Neutrophil (primary cell): ENCODE data around the gene TRABD2A.

Experiments
- H3K27ac ChIP-seq: fragments of 200-600 bp; sonication (generic); 2 replicates; pipeline ENCODE4 v1.5.1; 2016; ENCODE audit warnings: mild to moderate bottlenecking, moderate library complexity
- H3K27me3 ChIP-seq: fragments of 200-600 bp; sonication (generic); 2 replicates; pipeline ENCODE4 v1.6.0; 2016; ENCODE audit warnings: mild to moderate bottlenecking
- H3K36me3 ChIP-seq: fragments of 200-600 bp; sonication (generic); 2 replicates; pipeline ENCODE4 v1.5.1; 2017
- H3K4me1 ChIP-seq, 2 experiments: fragments of 200-600 bp in 1 of 2; sonication (generic) in 1 of 2; 1 replicate in 1 of 2; 2 replicates in 1 of 2; pipeline versions ENCODE4 v1.5.1 to v1.6.1; 2013 to 2016; ENCODE audit warnings: low read depth in 1 of 2, low read length in 1 of 2, mild to moderate bottlenecking in 1 of 2, moderate library complexity in 1 of 2; ENCODE audit not compliant: control insufficient read depth in 1 of 2, insufficient read depth in 1 of 2
- H3K4me3 ChIP-seq, 2 experiments: fragments of 200-600 bp in 1 of 2; sonication (generic) in 1 of 2; 1 replicate in 1 of 2; 2 replicates in 1 of 2; pipeline ENCODE4 v1.5.1; 2013 to 2016; ENCODE audit warnings: low read depth in 1 of 2, low read length in 1 of 2, mild to moderate bottlenecking in 1 of 2, moderate library complexity in 1 of 2
- H3K9me3 ChIP-seq: fragments of 200-600 bp; sonication (generic); 2 replicates; pipeline ENCODE4 v1.5.1; 2016
- TF ChIP-seq, protein P1 (sequence below): fragments of 200-600 bp; sonication (generic); IDR thresholded peaks from 2 replicates; pipeline ENCODE4 v1.5.1; 2016; ENCODE audit warnings: antibody characterized with exemption

The TRABD2A gene, protein sequence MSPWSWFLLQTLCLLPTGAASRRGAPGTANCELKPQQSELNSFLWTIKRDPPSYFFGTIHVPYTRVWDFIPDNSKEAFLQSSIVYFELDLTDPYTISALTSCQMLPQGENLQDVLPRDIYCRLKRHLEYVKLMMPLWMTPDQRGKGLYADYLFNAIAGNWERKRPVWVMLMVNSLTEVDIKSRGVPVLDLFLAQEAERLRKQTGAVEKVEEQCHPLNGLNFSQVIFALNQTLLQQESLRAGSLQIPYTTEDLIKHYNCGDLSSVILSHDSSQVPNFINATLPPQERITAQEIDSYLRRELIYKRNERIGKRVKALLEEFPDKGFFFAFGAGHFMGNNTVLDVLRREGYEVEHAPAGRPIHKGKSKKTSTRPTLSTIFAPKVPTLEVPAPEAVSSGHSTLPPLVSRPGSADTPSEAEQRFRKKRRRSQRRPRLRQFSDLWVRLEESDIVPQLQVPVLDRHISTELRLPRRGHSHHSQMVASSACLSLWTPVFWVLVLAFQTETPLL

DNA sequence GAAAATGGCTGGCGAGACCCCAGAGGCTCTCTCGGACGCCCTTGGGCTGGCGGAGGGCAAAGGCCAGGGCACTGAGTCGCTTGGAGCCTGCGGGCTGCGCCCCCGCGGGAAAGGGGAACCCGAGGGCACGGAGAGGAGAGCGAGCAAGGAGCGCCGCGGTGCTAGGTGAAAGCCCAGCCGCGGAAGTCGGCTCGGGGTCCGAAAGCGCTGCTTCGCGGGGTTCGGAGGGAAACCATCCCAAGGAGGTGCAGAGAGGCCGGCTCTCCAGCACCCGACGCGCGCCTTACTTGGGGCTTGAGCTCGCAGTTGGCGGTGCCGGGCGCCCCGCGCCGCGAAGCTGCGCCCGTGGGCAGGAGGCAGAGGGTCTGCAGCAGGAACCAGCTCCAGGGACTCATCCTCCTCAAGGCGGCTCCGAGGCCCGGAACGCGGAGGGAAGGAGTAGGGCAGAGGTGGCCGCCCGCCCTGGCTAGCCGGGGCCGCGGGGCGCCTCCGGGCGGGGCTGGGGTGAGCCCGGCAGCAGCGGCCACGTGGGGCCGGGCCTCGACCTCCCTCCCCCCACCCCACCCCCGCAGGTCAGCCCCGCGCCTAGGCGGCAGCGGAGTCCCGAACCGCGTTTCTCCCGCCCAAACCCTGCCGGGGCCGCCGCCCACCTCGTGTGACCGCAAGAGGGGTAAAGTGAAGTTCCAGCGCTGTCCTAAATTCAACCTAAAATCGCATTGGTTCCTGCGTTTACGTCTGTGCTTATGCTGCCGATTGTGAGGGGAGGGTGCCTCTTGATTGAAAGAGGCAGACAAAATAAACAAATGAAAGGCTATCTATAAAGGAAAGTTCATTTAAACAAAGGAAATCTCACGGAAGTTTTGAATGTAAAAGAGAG, at the start of gene TRABD2A:
TSS of gene TRABD2A (minus strand) at position 440 of the 877 bp plus-strand sequence. CDS start at position 395, 45 bp downstream.
- H3K27ac ChIP-seq, result no peak within 1 kb of the TSS
- TF ChIP-seq, protein P1, sequence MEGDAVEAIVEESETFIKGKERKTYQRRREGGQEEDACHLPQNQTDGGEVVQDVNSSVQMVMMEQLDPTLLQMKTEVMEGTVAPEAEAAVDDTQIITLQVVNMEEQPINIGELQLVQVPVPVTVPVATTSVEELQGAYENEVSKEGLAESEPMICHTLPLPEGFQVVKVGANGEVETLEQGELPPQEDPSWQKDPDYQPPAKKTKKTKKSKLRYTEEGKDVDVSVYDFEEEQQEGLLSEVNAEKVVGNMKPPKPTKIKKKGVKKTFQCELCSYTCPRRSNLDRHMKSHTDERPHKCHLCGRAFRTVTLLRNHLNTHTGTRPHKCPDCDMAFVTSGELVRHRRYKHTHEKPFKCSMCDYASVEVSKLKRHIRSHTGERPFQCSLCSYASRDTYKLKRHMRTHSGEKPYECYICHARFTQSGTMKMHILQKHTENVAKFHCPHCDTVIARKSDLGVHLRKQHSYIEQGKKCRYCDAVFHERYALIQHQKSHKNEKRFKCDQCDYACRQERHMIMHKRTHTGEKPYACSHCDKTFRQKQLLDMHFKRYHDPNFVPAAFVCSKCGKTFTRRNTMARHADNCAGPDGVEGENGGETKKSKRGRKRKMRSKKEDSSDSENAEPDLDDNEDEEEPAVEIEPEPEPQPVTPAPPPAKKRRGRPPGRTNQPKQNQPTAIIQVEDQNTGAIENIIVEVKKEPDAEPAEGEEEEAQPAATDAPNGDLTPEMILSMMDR, result no peak
- H3K27me3 ChIP-seq, result peaks cover 88% of the 10 kb centered on the region
- peak within 1 kb of the TSS; percentile 54 to 65 for H3K4me3 ChIP-seq
- H3K9me3 ChIP-seq, result no peaks in the 10 kb centered on the region
- H3K4me1 ChIP-seq, result peaks cover 26 to 30% of the 10 kb centered on the region in 2 experiments
- H3K36me3 ChIP-seq, result no peaks in the 10 kb centered on the region

DNA sequence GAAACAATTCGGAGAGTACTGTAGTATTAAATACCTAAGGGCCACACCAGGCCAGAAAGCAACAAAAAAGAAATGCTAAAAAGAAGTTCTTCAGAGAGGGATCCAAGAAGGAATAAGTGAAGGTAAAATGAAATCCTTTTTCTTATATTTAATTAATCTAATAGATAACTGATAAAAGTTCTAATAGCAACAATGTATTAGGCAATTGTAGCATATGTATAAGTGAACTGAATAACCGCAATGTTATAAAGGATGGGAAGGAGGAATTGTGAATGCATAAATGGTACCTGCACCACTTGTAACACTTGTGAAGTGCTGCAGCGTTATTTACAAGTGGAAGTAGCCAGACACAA, 46.4 kb upstream of the TRABD2A start:
- no peaks in the 10 kb centered on the region for H3K9me3 ChIP-seq
- H3K36me3 ChIP-seq, result no peaks in the 10 kb centered on the region
- peak overlapping the region; percentile 48 to 69 for H3K4me3 ChIP-seq
- TF ChIP-seq, protein P1, result no peak
- peaks cover 19 to 26% of the 10 kb centered on the region in 2 experiments for H3K4me1 ChIP-seq
- H3K27me3 ChIP-seq, result no peaks in the 10 kb centered on the region
- H3K27ac ChIP-seq, result peak overlapping the region; percentile 13

DNA sequence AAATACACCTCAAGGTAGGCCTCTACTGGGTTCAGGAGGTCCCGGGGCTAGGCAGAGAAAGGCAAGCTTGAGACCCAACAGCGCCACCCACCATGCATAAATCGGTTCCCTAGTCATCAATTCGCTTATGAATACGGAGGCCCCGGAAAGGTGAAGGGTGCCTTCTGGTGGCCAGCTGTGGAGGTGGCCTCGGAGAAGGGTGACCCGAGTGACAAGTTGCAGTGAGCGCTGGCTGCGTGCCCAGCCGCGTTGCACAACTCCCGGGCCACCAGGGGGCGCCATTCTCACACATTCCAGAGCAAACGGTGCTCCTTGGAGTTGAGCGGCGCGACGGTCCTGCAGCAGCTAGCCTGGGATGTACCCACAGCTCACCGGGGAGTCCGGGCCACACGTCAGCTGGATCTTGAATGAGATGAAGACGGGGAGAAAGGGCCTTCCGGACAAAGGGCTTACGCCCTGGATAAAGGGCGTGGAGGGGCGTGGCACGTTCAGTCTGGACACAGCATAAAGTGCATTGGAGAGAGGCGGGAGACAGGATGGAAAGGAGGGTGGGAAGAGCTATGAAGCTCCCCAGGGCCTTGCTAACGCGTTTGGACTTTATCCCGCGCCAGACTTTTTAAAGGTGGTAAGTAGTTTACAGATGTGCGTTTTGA, 45.0 kb upstream of the TRABD2A start:
- H3K27me3 ChIP-seq, result no peaks in the 10 kb centered on the region
- H3K4me3 ChIP-seq, result peak overlapping the region; percentile 48 to 69
- no peaks in the 10 kb centered on the region for H3K9me3 ChIP-seq
- TF ChIP-seq, protein P1, result peak; percentile 95
- H3K36me3 ChIP-seq, result no peaks in the 10 kb centered on the region
- peaks cover 19 to 26% of the 10 kb centered on the region in 2 experiments for H3K4me1 ChIP-seq
- peak overlapping the region; percentile 11 for H3K27ac ChIP-seq

DNA sequence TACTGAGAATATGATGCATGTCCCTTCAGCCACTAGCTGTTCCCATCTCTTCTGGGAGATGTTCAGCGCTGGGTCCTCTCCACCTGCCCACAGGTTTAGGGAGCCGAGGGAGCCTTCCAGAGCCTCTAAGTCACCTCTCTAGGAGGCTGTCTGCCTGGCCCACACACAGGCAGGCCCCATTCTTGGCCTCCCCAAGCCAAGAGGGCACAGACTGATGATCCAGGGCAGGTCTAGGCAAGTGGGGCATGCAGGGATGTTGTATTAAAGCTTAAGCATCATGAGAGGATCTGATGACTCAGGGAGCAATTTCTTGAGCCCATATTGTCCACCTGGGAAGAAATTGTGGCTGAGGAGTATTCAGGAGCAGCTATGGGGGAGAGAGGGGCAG, 44.4 kb upstream of the TRABD2A start:
- no peaks in the 10 kb centered on the region for H3K36me3 ChIP-seq
- TF ChIP-seq, protein P1, result no peak
- H3K9me3 ChIP-seq, result no peaks in the 10 kb centered on the region
- peak overlapping the region in 1 of 2 experiments; percentile 69 for H3K4me3 ChIP-seq
- H3K27ac ChIP-seq, result peak overlapping the region; percentile 11
- H3K27me3 ChIP-seq, result no peaks in the 10 kb centered on the region
- peaks cover 19 to 26% of the 10 kb centered on the region in 2 experiments for H3K4me1 ChIP-seq
